GM18868 (cell line): Measurements from ENCODE around the gene LCP1.

Source experiments
- ATAC-seq: cut with Tn5 transposase; IDR thresholded peaks from one replicate; pipeline ENCODE4 v1.9.1; 2021; ENCODE audit warnings: mild to moderate bottlenecking, moderate library complexity; ENCODE audit not compliant: unreplicated experiment

LCP1 gene

DNA sequence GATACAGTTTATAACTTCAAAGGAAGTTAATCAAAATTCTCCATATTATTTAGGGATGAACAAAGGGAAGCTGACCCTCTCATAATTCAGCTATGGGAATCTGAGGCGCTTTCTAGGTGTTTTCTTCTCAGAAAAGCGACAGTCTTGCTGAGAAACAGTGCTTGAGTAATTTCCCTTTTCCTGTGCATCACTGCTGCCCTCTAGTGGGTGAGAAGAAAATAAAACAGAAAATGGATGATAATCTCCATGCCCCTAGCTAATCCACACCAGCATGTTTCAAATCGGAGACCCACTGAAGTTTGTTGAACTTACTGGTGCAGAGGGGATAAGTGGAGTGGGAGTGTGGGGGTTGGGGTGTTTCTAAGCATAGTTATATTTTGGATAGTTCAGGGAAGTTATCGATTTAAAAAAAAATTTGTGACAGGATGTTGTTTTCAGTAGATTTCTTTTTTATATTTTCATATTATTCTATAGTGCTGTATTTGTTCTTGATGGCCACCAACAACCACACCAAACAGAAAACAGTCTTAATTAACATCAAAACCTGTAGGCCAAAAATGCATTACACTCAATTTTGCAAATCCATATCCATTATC, 21.4 kb downstream of the LCP1 start:
- peak; percentile 35 for ATAC-seq

- no peak for ATAC-seq
Observed at GRCh38 chr13:46160065-46160464, 21.9 kb downstream of the LCP1 start.

DNA sequence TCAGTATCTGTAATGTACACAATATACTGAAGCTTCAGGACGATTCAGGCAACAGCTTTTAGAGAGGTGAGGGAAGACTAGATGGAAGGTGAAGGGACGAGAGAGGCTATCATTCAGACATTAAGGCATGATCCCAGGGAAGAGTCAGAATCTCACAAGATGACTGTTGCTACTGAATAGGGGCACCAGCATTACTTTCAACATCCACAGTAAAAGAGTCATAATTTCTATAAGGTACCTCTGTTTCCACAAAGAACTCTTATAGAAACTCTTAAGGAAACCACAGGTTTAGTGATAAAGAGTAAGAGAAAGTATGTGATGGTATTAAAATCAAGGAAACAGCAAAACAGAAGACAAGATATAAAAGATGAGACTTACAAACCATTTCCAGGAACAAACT, 23.0 kb downstream of the LCP1 start:
- ATAC-seq: no peak

DNA sequence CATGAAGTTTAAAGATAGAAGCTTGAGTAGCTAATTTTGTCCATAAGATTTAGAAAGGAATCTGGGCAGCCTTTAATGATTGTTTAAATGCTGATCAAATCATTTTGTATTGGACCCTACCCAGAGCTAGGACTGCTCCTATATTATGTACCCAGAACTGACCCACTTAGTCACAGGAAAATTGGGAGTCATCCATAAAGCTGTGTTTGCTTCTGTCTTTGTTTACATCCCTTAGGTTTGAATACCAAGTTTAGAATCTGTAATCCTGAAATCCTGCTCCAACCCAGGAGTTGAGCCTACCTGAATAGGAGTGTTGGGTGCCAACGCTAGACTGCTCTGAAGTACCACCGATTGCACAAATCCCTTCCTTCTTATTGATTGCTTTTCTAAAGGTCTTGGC, 23.8 kb downstream of the LCP1 start:
- no peak for ATAC-seq

DNA sequence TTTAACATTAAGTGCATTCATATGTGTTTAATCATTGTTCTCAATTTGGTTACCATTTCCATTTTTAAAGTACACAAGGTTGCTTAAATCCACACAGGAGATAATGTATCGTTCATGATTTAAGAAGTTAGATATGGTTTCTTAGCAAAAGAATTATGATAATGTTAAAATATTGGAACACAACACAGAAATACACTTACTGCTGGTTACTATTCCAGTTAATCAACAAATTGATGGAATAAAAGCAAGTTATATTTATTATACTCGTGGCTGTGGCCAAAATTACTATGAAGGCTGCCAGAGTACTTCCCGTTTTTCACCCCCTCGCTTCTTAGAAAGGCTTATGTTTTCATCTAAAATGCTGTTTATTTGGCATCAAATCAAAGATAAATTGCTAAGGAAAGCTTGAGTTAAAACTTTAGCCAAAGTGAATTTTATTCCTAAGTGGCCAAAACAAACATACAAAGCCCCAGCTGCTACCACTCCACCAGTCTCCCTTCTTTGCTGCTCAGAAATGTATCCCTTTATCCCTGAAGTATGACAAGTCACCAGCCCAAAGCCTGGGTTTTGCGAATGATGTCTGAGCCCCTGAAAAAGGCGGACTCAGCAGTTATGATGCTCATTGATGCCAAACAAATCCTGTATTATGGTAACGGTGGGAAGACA, 27.7 kb downstream of the LCP1 start:
- ATAC-seq: no peak

GRCh38 chr13:46152627-46153328, 29.2 kb downstream of the LCP1 start:
- ATAC-seq: no peak

GRCh38 chr13:46150134-46150693, 31.8 kb downstream of the LCP1 start:
- no peak for ATAC-seq

- peak; percentile 52 for ATAC-seq
Observed at GRCh38 chr13:46149272-46150133, 32.5 kb downstream of the LCP1 start.

GRCh38 chr13:46146898-46147297, 35.1 kb downstream of the LCP1 start:
- ATAC-seq: no peak

GRCh38 chr13:46145950-46146349, 36.0 kb downstream of the LCP1 start:
- ATAC-seq: no peak

- no peak for ATAC-seq
Observed at GRCh38 chr13:46145135-46145534, 36.8 kb downstream of the LCP1 start.

- ATAC-seq: no peak
Observed at GRCh38 chr13:46143184-46143701, 38.7 kb downstream of the LCP1 start.

DNA sequence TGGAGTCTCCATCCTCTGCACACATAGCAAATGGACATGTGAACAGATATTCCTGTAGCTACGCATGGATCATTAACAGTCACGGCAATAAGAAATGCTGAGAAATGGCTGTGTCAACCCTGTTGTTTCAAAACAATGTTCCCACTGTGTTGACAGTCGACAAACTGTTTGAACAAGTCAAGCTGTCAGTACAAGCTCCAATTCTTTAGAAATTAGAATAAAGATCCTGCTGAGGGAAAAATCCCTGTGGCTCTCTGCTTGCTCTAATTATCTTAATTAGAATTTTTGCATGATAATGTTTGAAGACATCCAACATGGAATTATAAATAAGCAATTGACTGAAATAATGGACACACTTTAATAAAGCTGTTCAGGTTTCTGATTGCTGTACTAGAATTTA, 39.2 kb downstream of the LCP1 start:
- no peak for ATAC-seq

DNA sequence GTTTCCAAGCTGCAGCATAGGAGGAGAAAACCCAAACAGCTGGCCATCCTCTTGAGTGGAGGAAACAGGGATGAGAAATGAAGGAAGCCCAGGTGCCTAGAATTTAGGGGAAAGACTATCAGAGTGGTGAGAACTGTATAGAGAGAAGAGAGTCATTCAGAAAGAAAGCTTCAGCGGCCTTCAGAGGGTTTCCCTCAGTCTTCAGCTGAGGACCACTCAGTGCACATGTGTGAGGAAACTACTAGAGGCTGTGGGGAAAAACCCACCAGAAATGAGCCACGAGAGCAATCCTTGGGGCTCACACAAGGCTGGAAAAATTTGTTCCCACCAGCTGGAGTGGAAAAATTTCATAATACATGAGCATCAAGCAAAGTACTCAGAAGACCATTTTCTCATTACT, 41.9 kb downstream of the LCP1 start:
- ATAC-seq: no peak

DNA sequence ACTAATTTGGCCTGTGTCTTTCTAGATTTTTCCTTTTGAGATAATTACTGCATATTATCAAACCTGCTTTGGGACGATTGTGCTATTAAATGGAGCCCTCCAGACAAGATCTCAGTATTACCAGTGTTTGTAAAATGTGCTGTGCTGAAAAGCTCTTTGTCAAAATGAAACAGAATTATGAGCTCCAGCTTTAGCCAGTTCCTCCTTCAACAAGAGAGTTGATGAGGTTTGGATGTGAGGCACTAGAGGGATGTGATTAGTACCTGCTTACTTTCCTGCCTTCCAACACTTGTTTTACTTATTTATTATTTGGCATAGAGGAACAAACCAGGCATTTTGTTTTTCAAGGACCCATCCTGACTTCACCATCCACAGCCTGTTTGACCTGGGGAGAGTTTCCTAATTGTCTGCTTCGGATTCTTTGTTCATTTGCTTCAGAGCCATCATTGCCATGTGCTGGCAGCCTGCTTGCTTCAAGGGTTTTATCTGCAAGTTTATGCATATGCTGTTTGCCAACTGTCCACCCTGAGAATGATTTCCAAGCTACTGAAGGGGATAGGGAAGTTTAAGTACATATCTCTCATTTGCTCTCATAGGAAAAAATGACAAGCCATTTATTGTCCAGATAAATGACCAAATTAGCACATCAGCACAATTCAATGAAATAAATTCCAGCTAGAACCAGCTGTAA, 44.2 kb downstream of the LCP1 start:
- ATAC-seq: no peak

DNA sequence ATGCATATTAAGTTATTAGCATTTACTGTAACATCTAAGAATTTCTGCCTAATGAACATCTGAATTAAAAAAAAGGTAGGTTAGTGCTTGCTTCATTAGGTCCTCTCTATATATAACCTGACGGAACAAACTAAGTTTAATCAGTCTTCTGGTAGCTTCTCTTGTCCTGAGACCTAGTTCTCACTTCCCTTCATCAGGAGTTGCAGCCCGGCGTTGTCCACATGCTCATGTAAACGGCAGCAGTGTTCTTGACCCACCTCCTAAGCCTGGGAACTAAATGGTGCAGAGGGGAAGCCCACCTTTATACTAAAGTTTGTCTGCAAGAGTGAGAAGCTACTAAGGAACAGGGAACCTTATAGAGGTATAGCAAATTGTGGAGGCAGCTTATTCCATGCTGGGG, 45.3 kb downstream of the LCP1 start:
- no peak for ATAC-seq

DNA sequence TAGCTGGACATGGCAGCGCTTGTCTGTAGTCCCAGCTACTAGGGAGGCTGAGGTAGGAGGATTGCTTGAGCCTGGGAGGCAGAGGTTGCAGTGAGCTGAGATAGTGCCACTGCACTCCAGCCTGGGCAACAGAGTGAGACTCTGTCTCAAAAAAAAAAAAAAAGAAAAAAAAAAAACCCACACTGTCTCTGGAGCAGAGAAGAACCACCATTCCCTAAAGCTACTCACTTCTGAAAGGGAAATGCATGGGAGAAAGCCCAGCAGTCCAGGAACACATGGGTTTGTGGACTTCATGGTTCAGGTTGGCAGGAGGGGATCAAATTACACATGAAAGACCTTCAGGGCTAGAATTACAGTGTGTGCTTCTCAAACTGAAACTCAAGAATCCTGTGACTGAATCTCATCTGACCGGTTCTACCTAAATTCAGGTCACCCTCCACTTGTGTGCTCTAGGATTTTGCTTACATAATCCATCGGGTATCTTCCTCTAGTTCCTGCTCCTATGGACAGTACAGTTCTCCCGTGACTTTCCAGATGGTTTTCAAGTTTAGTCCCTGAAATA, 46.9 kb downstream of the LCP1 start:
- no peak for ATAC-seq

- ATAC-seq: no peak
Observed at GRCh38 chr13:46134494-46134893, 47.5 kb downstream of the LCP1 start.

DNA sequence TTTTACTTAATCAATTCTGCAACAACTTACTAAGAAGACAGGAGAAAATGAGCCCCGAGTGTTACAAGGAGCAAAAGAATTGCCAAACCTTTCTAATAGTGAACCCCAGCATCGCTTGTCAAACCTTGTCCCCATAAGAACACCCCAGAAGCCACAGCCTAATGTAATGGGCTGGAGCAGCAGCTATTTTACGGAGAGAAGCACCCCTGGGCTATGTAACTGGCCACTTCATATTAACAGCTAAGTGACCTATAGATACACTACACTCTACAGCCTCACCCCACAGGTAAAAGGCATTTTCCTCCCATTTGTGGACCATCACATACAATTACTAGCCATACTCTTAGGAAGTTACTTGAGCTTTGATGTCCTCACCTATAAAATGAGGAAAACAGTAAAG, 49.9 kb downstream of the LCP1 start:
- no peak for ATAC-seq

GRCh38 chr13:46131705-46132104, 50.3 kb downstream of the LCP1 start:
- ATAC-seq: no peak
